ENCODE measurements around the gene RMC1. TPM values are rescaled to one million over a fixed set of nuclear protein-coding genes. Genes with fewer than 3 reads are reported as not detected.

The RMC1 gene
- polyA plus RNA-seq, 3 donors, result 21.1 to 24.4 (median 23.7) TPM

- DNase-seq (ENCODE audit: extremely low read depth in 1 of 11, low read depth in 9 of 11, low spot score in 4 of 11), result no peak
Measured at GRCh38 chr18:23523429-23524212, 20.3 kb downstream of the RMC1 start.

- no peak for DNase-seq (ENCODE audit: extremely low read depth in 1 of 11, low read depth in 9 of 11, low spot score in 4 of 11)
Measured at GRCh38 chr18:23524213-23524707, 20.9 kb downstream of the RMC1 start.

GRCh38 chr18:23526501-23527063, 23.3 kb downstream of the RMC1 start:
- DNase-seq (ENCODE audit: extremely low read depth in 1 of 11, low read depth in 9 of 11, low spot score in 4 of 11), result peak in 3 of 11 donors; percentile 26 to 47 (median 36)

GRCh38 chr18:23528580-23529472, 25.5 kb downstream of the RMC1 start:
- no peak for DNase-seq (ENCODE audit: extremely low read depth in 1 of 11, low read depth in 9 of 11, low spot score in 4 of 11)

GRCh38 chr18:23529604-23530003, 26.3 kb downstream of the RMC1 start:
- no peak for DNase-seq (ENCODE audit: extremely low read depth in 1 of 11, low read depth in 9 of 11, low spot score in 4 of 11)

- DNase-seq (ENCODE audit: extremely low read depth in 1 of 11, low read depth in 9 of 11, low spot score in 4 of 11), result no peak
Measured at GRCh38 chr18:23530195-23530594, 26.9 kb downstream of the RMC1 start.

GRCh38 chr18:23531912-23532311, 28.6 kb downstream of the RMC1 start:
- DNase-seq (ENCODE audit: extremely low read depth in 1 of 11, low read depth in 9 of 11, low spot score in 4 of 11), result no peak

GRCh38 chr18:23532848-23533247, 29.5 kb downstream of the RMC1 start:
- peak in 4 of 11 donors; percentile 20 to 41 (median 35) for DNase-seq (ENCODE audit: extremely low read depth in 1 of 11, low read depth in 9 of 11, low spot score in 4 of 11)

GRCh38 chr18:23534276-23534675, 31.0 kb downstream of the RMC1 start:
- DNase-seq (ENCODE audit: extremely low read depth in 1 of 11, low read depth in 9 of 11, low spot score in 4 of 11), result no peak

GRCh38 chr18:23536204-23536603, 32.9 kb downstream of the RMC1 start:
- DNase-seq (ENCODE audit: extremely low read depth in 1 of 11, low read depth in 9 of 11, low spot score in 4 of 11), result no peak

GRCh38 chr18:23537274-23537673, 34.0 kb downstream of the RMC1 start:
- no peak for DNase-seq (ENCODE audit: extremely low read depth in 1 of 11, low read depth in 9 of 11, low spot score in 4 of 11)

- DNase-seq (ENCODE audit: extremely low read depth in 1 of 11, low read depth in 9 of 11, low spot score in 4 of 11), result no peak
Measured at GRCh38 chr18:23538001-23538400, 34.7 kb downstream of the RMC1 start.

- no peak for DNase-seq (ENCODE audit: extremely low read depth in 1 of 11, low read depth in 9 of 11, low spot score in 4 of 11)
Measured at GRCh38 chr18:23538870-23539269, 35.6 kb downstream of the RMC1 start.

GRCh38 chr18:23539296-23539695, 36.0 kb downstream of the RMC1 start:
- DNase-seq (ENCODE audit: extremely low read depth in 1 of 11, low read depth in 9 of 11, low spot score in 4 of 11), result no peak

GRCh38 chr18:23539911-23540525, 36.7 kb downstream of the RMC1 start:
- no peak for DNase-seq (ENCODE audit: extremely low read depth in 1 of 11, low read depth in 9 of 11, low spot score in 4 of 11)

GRCh38 chr18:23540867-23541266, 37.6 kb downstream of the RMC1 start:
- DNase-seq (ENCODE audit: extremely low read depth in 1 of 11, low read depth in 9 of 11, low spot score in 4 of 11), result no peak

GRCh38 chr18:23541349-23542093, 38.2 kb downstream of the RMC1 start:
- no peak for DNase-seq (ENCODE audit: extremely low read depth in 1 of 11, low read depth in 9 of 11, low spot score in 4 of 11)

- no peak for DNase-seq (ENCODE audit: extremely low read depth in 1 of 11, low read depth in 9 of 11, low spot score in 4 of 11)
Measured at GRCh38 chr18:23542461-23542860, 39.1 kb downstream of the RMC1 start.

All from renal cortex interstitium (tissue), 11 donors.